ENCODE data around the gene FGGY. TPM values are rescaled to one million over a fixed set of nuclear protein-coding genes. Genes with fewer than 3 reads are reported as not detected.

Gene FGGY
- total and polyA plus RNA-seq, 2 donors, result 16.6 to 36.9 TPM

DNA sequence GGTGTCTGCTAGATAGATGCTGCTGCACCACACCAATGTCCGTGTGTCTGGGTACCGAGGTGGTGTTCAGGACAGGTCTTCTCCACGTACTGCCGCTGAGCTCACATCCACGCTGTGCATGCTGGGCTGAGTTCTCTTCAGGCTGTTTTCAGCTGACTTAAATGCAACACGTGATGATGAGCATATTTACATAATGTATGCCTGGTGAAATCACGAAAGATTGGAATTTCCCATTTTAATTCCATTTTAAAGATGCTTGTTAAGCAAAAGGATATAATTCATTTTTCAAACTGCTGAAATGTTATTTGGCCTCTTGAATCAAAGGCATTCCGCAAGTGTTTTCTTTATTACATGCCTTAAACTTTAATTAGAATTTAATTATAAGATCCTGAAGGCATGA lies 107.9 kb downstream of the FGGY start:
- Histone ChIP-seq H3K27ac (ENCODE audit: low read depth) (no peak overlapping the region), H3K36me3 (ENCODE audit: insufficient read depth) (no peaks in the 10 kb centered on the region), H3K4me3 (ENCODE audit: low read depth, low read length) (no peak overlapping the region), H3K4me1 (ENCODE audit: insufficient read depth) (no peaks in the 10 kb centered on the region)
- 83% methylated on average over 8 of the region's 8 CpGs for WGBS
- DNase-seq (ENCODE audit: extremely low spot score), result no peak

GRCh38 chr1:59406437-59407164 lies 109.7 kb downstream of the FGGY start:
- no peaks in the 10 kb centered on the region for H3K36me3 ChIP-seq (ENCODE audit: insufficient read depth)
- no peak for DNase-seq (ENCODE audit: extremely low spot score)
- H3K4me3 ChIP-seq (ENCODE audit: low read depth, low read length), result no peak overlapping the region
- no peaks in the 10 kb centered on the region for H3K4me1 ChIP-seq (ENCODE audit: insufficient read depth)
- WGBS, result 97% methylated on average over 4 of the region's 4 CpGs
- no peak overlapping the region for H3K27ac ChIP-seq (ENCODE audit: low read depth)

- no peak for DNase-seq (ENCODE audit: extremely low spot score)
- WGBS, result 36% methylated on average over 4 of the region's 4 CpGs
- Histone ChIP-seq H3K36me3 (ENCODE audit: insufficient read depth) (no peaks in the 10 kb centered on the region), H3K4me3 (ENCODE audit: low read depth, low read length) (no peak overlapping the region), H3K27ac (ENCODE audit: low read depth) (no peak overlapping the region), H3K4me1 (ENCODE audit: insufficient read depth) (no peaks in the 10 kb centered on the region)
Measured at GRCh38 chr1:59408608-59409240, 111.8 kb downstream of the FGGY start.

- Histone ChIP-seq H3K4me3 (ENCODE audit: low read depth, low read length) (no peak overlapping the region), H3K27ac (ENCODE audit: low read depth) (no peak overlapping the region), H3K4me1 (ENCODE audit: insufficient read depth) (no peaks in the 10 kb centered on the region), H3K36me3 (ENCODE audit: insufficient read depth) (no peaks in the 10 kb centered on the region)
- no peak for DNase-seq (ENCODE audit: extremely low spot score)
Measured at GRCh38 chr1:59409549-59409948, 112.7 kb downstream of the FGGY start.

DNA sequence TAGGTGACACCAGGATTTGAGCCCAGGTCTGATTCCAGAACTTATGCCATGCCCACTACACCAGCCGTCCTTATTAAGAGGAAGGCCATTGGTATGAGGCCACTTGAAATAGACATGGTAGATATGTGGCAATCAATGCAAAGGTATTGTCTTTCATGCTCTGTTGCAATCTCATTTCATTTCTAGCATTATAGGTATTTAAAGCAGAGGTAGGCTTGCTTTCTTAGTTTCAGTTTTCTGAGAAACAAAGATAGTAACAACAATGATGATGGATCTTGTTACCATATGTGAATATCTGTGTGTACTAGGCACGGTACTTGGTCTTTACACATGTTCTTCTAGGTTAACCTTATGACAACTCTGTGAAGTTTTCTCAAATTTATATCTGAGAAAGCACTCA lies 113.1 kb downstream of the FGGY start:
- no peak overlapping the region for H3K27ac ChIP-seq (ENCODE audit: low read depth)
- WGBS, result 98% methylated on average over 2 of the region's 2 CpGs
- no peak overlapping the region for H3K4me3 ChIP-seq (ENCODE audit: low read depth, low read length)
- H3K4me1 ChIP-seq (ENCODE audit: insufficient read depth), result no peaks in the 10 kb centered on the region
- H3K36me3 ChIP-seq (ENCODE audit: insufficient read depth), result no peaks in the 10 kb centered on the region
- no peak for DNase-seq (ENCODE audit: extremely low spot score)

DNA sequence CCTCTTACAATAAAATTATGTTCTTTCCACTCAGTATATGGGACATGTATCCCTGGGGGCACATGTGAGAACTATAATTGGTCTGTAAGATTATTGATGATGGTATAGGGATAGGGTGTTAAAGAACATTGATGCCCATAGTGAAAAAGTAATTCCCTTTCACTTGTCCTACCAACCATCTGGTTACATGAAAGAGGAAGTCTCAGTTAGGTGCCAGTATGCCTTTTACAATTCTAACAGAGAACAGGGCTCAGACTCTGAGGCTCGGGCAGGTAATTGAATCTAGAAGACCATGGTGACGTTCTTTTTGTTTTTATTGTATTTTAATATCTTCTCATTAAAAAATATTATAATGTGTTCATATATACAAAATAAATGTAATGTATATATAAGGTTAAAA lies 113.6 kb downstream of the FGGY start:
- WGBS, result 96% methylated on average over 2 of the region's 2 CpGs
- no peaks in the 10 kb centered on the region for H3K4me1 ChIP-seq (ENCODE audit: insufficient read depth)

GRCh38 chr1:59411147-59411546 lies 114.3 kb downstream of the FGGY start:
- no peak for DNase-seq (ENCODE audit: extremely low spot score)
- H3K27ac ChIP-seq (ENCODE audit: low read depth), result no peak overlapping the region
- H3K36me3 ChIP-seq (ENCODE audit: insufficient read depth), result no peaks in the 10 kb centered on the region
- no peak overlapping the region for H3K4me3 ChIP-seq (ENCODE audit: low read depth, low read length)
- WGBS, result 93% methylated on average over 3 of the region's 3 CpGs
- no peaks in the 10 kb centered on the region for H3K4me1 ChIP-seq (ENCODE audit: insufficient read depth)

More for the DNA sequence above, 113.6 kb downstream of the FGGY start:
- Histone ChIP-seq H3K4me3 (ENCODE audit: low read depth, low read length) (no peak overlapping the region), H3K27ac (ENCODE audit: low read depth) (no peak overlapping the region), H3K36me3 (ENCODE audit: insufficient read depth) (no peaks in the 10 kb centered on the region)
- no peak for DNase-seq (ENCODE audit: extremely low spot score)

- no peaks in the 10 kb centered on the region for H3K4me1 ChIP-seq (ENCODE audit: insufficient read depth)
- WGBS, result 79% methylated on average over 2 of the region's 2 CpGs
- no peak for DNase-seq (ENCODE audit: extremely low spot score)
- no peak overlapping the region for H3K27ac ChIP-seq (ENCODE audit: low read depth)
- H3K36me3 ChIP-seq (ENCODE audit: insufficient read depth), result no peaks in the 10 kb centered on the region
- H3K4me3 ChIP-seq (ENCODE audit: low read depth, low read length), result no peak overlapping the region
Measured at GRCh38 chr1:59412718-59413326, 115.9 kb downstream of the FGGY start.

DNA sequence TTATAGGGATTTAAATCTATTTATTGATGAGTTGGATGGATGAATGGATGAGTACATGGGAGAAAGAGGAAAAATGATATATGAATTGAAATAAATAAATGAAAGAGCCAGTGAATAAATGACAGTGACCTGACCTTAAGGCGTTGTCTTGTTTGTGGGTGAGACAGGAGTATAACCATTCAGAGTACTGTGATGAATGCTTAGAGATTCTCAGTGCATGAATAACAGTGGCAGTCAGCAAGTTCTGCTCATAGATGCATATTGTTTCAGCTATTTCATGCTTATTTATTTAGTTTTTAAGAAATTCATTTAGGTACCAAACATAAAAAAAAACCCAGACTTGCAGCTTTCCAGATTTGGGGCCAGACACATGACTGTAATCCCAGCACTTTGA lies 116.4 kb downstream of the FGGY start:
- peaks cover 2% of the 10 kb centered on the region for H3K36me3 ChIP-seq (ENCODE audit: insufficient read depth)
- H3K4me1 ChIP-seq (ENCODE audit: insufficient read depth), result no peaks in the 10 kb centered on the region
- no peak overlapping the region for H3K27ac ChIP-seq (ENCODE audit: low read depth)
- H3K4me3 ChIP-seq (ENCODE audit: low read depth, low read length), result no peak overlapping the region
- 96% methylated on average over 1 of the region's 1 CpG for WGBS
- DNase-seq (ENCODE audit: extremely low spot score), result no peak

- Histone ChIP-seq H3K4me3 (ENCODE audit: low read depth, low read length) (no peak overlapping the region), H3K4me1 (ENCODE audit: insufficient read depth) (no peaks in the 10 kb centered on the region), H3K36me3 (ENCODE audit: insufficient read depth) (peaks cover 2% of the 10 kb centered on the region), H3K27ac (ENCODE audit: low read depth) (no peak overlapping the region)
- 97% methylated on average over 6 of the region's 6 CpGs for WGBS
- DNase-seq (ENCODE audit: extremely low spot score), result no peak
Measured at GRCh38 chr1:59414406-59415133, 117.7 kb downstream of the FGGY start.

DNA sequence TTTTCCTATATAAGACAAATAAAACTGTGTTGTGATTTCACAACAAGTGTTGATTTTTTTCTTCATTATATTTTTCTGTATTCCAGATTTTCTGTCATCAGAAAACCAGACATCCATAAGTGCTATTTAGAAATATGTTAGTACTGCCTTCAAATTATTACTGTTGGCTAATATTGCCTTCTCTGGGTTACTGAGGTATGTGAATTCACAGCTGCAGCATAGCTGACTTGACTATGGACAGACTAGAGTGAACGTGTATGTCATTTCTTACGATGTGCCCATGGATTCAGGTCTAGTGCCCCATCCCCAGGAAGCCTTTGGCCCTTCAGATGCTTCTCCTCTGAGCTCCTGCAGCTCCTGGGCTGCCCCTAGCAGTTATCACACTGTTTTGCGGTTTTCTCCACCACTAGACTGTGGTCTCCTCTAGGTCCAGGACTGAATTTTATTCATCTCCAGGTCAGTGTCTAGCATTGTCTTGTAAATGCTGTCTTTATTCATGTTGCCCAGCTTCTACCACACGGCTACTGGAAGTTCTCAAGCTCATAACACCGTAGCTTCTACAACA lies 118.5 kb downstream of the FGGY start:
- Histone ChIP-seq H3K4me3 (ENCODE audit: low read depth, low read length) (no peak overlapping the region), H3K36me3 (ENCODE audit: insufficient read depth) (peaks cover 2% of the 10 kb centered on the region), H3K27ac (ENCODE audit: low read depth) (no peak overlapping the region), H3K4me1 (ENCODE audit: insufficient read depth) (peaks cover 1% of the 10 kb centered on the region)
- WGBS, result 96% methylated on average over 5 of the region's 5 CpGs
- no peak for DNase-seq (ENCODE audit: extremely low spot score)

DNA sequence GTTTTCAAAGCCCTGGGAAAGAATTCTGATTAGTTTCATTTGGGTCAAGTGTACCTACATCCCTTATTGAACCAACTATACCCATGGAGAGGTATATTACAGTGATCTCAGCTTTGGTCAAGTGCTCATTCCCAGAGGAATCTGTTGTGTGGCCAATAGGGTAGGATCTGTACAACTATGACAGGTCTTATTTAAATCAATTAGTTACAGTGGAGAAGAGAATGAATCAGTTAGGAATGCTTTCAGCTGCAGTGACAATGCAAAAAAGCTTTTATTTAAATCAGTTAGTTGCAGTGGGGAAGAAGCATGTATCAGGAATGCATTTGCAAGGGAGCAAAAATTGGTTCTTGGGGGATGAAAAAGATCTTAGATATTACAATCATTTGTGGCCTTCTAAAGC lies 119.0 kb downstream of the FGGY start:
- H3K27ac ChIP-seq (ENCODE audit: low read depth), result no peak overlapping the region
- DNase-seq (ENCODE audit: extremely low spot score), result no peak
- peaks cover 2% of the 10 kb centered on the region for H3K36me3 ChIP-seq (ENCODE audit: insufficient read depth)

GRCh38 chr1:59417406-59417805 lies 120.5 kb downstream of the FGGY start:
- H3K4me3 ChIP-seq (ENCODE audit: low read depth, low read length), result no peak overlapping the region
- no peak overlapping the region for H3K27ac ChIP-seq (ENCODE audit: low read depth)
- DNase-seq (ENCODE audit: extremely low spot score), result no peak
- H3K36me3 ChIP-seq (ENCODE audit: insufficient read depth), result peaks cover 2% of the 10 kb centered on the region
- peaks cover 1% of the 10 kb centered on the region for H3K4me1 ChIP-seq (ENCODE audit: insufficient read depth)

More for the DNA sequence above, 119.0 kb downstream of the FGGY start:
- Histone ChIP-seq H3K4me1 (ENCODE audit: insufficient read depth) (peaks cover 1% of the 10 kb centered on the region), H3K4me3 (ENCODE audit: low read depth, low read length) (no peak overlapping the region)
